PFSK-1 (cell line): Measurements from ENCODE around the gene RNF130.

Experiments
- FOXP2 ChIP-seq: optimal IDR thresholded peaks from 2 replicates; pipeline ENCODE3; 2011; ENCODE audit warnings: borderline replicate concordance, control low read depth, inconsistent platforms; ENCODE audit not compliant: insufficient read depth; ENCODE audit errors: extremely low read length, extremely low read depth
- POLR2AphosphoS5 ChIP-seq: IDR thresholded peaks from 2 replicates; pipeline ENCODE4 v1.6.1; 2012; ENCODE audit warnings: low read depth, mild to moderate bottlenecking, control low read depth, low read length, moderate library complexity
- SIN3A ChIP-seq: IDR thresholded peaks from 2 replicates; pipeline ENCODE4 v1.6.1; 2012; ENCODE audit warnings: mild to moderate bottlenecking, low read length, moderate library complexity, borderline replicate concordance; ENCODE audit not compliant: insufficient read depth
- TAF1 ChIP-seq: IDR thresholded peaks from 2 replicates; pipeline ENCODE4 v1.6.1; 2012; ENCODE audit warnings: low read length, control low read depth, borderline replicate concordance; ENCODE audit not compliant: insufficient read depth
- TF ChIP-seq, protein P1 (sequence below), 2 experiments: IDR thresholded peaks; 2 replicates each; pipeline versions ENCODE4 v1.6.1 to v1.8.0; 2011 to 2012; ENCODE audit warnings: low read depth in 2 of 2, low read length in 2 of 2, control low read depth in 1 of 2, inconsistent platforms in 1 of 2, mild to moderate bottlenecking in 1 of 2, moderate library complexity in 1 of 2; ENCODE audit not compliant: insufficient read depth in 1 of 2

Gene RNF130

GRCh38 chr5:180102636-180103035 lies 31.1 kb upstream of the RNF130 start:
- TF ChIP-seq SIN3A (no peak), POLR2AphosphoS5 (no peak), TAF1 (no peak)
- TF ChIP-seq, protein P1, sequence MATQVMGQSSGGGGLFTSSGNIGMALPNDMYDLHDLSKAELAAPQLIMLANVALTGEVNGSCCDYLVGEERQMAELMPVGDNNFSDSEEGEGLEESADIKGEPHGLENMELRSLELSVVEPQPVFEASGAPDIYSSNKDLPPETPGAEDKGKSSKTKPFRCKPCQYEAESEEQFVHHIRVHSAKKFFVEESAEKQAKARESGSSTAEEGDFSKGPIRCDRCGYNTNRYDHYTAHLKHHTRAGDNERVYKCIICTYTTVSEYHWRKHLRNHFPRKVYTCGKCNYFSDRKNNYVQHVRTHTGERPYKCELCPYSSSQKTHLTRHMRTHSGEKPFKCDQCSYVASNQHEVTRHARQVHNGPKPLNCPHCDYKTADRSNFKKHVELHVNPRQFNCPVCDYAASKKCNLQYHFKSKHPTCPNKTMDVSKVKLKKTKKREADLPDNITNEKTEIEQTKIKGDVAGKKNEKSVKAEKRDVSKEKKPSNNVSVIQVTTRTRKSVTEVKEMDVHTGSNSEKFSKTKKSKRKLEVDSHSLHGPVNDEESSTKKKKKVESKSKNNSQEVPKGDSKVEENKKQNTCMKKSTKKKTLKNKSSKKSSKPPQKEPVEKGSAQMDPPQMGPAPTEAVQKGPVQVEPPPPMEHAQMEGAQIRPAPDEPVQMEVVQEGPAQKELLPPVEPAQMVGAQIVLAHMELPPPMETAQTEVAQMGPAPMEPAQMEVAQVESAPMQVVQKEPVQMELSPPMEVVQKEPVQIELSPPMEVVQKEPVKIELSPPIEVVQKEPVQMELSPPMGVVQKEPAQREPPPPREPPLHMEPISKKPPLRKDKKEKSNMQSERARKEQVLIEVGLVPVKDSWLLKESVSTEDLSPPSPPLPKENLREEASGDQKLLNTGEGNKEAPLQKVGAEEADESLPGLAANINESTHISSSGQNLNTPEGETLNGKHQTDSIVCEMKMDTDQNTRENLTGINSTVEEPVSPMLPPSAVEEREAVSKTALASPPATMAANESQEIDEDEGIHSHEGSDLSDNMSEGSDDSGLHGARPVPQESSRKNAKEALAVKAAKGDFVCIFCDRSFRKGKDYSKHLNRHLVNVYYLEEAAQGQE (IDR thresholded peaks at IDR 0.05; ENCODE audit: insufficient read depth in 1 of 2, low read depth in 2 of 2, low read length in 2 of 2), result no peak

DNA sequence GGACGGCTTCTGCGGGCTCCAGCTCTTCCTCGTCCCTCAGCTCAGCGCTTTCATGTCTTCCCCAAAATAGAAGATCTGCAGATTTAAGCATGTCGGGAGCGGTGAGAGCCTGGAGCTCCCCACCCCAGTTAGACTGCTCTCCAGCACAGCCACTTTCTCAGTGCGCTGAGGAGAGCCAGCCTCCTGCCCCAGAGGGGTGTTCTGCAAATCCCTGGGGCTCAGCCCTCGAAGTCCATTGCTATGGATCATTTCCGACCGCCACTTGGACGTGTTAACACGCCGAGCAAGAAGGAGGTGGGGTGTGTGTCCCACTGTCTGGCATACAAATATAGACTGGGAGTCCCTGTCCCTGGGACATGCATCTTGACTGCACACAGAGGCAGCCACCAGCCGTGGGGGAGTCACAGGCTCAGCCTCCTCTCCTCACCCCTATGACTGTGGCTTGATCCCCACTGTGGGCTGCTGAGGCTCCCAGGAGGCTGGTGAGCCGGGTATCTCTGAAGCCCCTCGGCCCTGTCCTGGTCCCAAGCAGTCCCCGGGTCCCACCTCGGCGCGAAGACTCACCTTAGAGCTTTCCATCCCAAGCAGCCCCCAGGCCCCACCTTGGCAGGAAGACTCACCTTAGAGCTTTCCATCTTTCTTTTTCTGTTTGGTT lies 30.0 kb upstream of the RNF130 start:
- TF ChIP-seq TAF1, result no peak
- TF ChIP-seq, protein P1 (IDR thresholded peaks at IDR 0.05; ENCODE audit: insufficient read depth in 1 of 2, low read depth in 2 of 2, low read length in 2 of 2), result no peak
- TF ChIP-seq SIN3A, result no peak
- TF ChIP-seq FOXP2, result no peak
- no peak for TF ChIP-seq POLR2AphosphoS5

DNA sequence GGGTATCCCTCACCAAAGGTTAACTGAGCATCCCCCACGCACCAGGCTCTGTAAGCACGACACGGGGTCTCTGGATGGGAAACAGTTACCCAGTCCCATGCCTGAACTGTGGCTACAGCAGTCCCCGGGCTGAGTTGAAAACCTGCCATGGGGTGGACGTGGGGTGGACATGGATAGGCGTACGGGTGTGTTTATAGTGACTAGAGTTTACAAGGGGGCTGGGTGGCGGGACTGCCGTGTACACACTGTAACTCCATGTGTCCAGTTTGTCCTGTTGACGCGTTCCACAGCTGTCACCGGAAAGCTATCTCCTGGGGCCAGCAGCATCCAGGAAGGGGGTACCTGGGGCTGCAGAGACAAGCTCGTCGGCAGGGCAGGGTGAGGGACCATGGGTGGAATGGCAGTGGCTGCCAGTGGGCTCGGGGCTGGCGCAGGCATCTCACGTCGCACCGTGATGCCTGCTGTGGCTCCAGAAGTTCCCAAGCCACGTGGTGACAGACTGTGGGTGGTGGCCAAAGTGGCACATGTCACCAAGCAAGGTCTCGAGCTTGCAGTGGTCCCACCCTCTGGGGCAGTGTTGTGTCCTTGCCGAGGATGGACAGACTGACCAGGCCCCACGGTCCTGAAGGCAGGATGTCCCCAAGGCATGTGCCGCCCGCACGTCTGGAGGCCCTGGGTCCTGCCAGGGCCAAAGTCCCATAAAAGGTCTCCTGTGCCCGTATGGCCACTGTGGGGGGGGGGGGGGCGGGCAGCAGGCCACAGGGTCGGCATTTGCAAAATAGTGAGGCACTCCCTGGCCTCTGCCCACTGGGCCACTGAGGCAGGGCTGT lies 29.3 kb upstream of the RNF130 start:
- TF ChIP-seq, protein P1 (IDR thresholded peaks at IDR 0.05; ENCODE audit: insufficient read depth in 1 of 2, low read depth in 2 of 2, low read length in 2 of 2), result no peak
- TF ChIP-seq SIN3A (no peak), TAF1 (no peak), POLR2AphosphoS5 (no peak), FOXP2 (no peak)

- TF ChIP-seq, protein P1 (IDR thresholded peaks at IDR 0.05; ENCODE audit: insufficient read depth in 1 of 2, low read depth in 2 of 2, low read length in 2 of 2), result no peak
- TF ChIP-seq SIN3A, result no peak
- no peak for TF ChIP-seq TAF1
- TF ChIP-seq FOXP2, result no peak
- TF ChIP-seq POLR2AphosphoS5, result no peak
Measured at GRCh38 chr5:180099733-180100611, 28.4 kb upstream of the RNF130 start.
